ENCODE results near the gene SMC6. TPM values are rescaled to one million over a fixed set of nuclear protein-coding genes. Genes with fewer than 3 reads are reported as not detected.

The SMC6 gene
- total RNA-seq, 2 experiments from 2014 or later, result 35.2 to 37.2 TPM

- H3K36me3 Mint-ChIP-seq (ENCODE audit: low read depth), result peaks cover 25% of the 10 kb centered on the region
- POLR2A ChIA-PET, result no interaction called here
- DNase-seq, result no peak
- H3K9me3 Mint-ChIP-seq (ENCODE audit: insufficient read depth), result no peaks in the 10 kb centered on the region
- H3K27ac Mint-ChIP-seq, result no peak overlapping the region
- CTCF ChIA-PET, result interaction anchor here (1.0 to 1.1 kb wide), 2 partner anchors 11 to 14 kb away, joined by 3 read pairs; no protein-coding TSS in a partner anchor
- ATAC-seq, result no peak
- H3K4me1 Mint-ChIP-seq (ENCODE audit: low read depth), result no peaks in the 10 kb centered on the region
- no peaks in the 10 kb centered on the region for H3K27me3 Mint-ChIP-seq (ENCODE audit: low read depth)
- H3K4me3 Mint-ChIP-seq, result no peak overlapping the region
Measured at GRCh38 chr2:17706845-17707244, 46.8 kb downstream of the SMC6 start.

DNA sequence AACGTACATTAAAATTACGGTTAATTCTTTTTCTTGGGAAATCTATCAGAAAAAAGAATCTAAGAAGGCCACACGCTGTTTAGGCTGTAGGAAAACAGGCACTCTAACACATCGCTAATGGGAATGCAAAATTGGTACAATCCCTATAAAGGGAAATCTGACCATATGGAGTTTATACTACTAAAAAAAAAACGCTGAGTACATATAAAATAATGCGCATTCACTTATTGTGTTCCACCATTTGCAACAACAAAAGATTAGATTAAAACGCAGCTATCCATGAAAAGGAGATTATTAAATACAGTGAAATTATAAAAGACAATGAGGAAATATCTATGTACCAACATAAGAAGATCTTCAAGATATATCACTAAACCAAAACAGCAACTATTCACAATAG is 62.8 kb downstream of the SMC6 start:
- peaks cover 44% of the 10 kb centered on the region for H3K36me3 Mint-ChIP-seq (ENCODE audit: low read depth)
- no peak for ATAC-seq

GRCh38 chr2:17689010-17689409 is 64.6 kb downstream of the SMC6 start:
- no peaks in the 10 kb centered on the region for H3K4me1 Mint-ChIP-seq (ENCODE audit: low read depth)
- CTCF ChIA-PET, result no interaction called here
- no peak overlapping the region for H3K4me3 Mint-ChIP-seq
- peaks cover 43% of the 10 kb centered on the region for H3K36me3 Mint-ChIP-seq (ENCODE audit: low read depth)
- no peaks in the 10 kb centered on the region for H3K9me3 Mint-ChIP-seq (ENCODE audit: insufficient read depth)
- H3K27ac Mint-ChIP-seq, result no peak overlapping the region
- POLR2A ChIA-PET, result no interaction called here
- H3K27me3 Mint-ChIP-seq (ENCODE audit: low read depth), result no peaks in the 10 kb centered on the region
- no peak for ATAC-seq
- no peak for DNase-seq

More for the DNA sequence above, 62.8 kb downstream of the SMC6 start:
- ChIA-PET POLR2A (interaction anchor here (0.7 kb wide), 1 partner anchor 469 kb away, joined by 3 read pairs; no protein-coding TSS in a partner anchor), CTCF (no interaction called here)
- DNase-seq, result no peak
- no peaks in the 10 kb centered on the region for H3K27me3 Mint-ChIP-seq (ENCODE audit: low read depth)
- H3K4me3 Mint-ChIP-seq, result no peak overlapping the region
- H3K4me1 Mint-ChIP-seq (ENCODE audit: low read depth), result no peaks in the 10 kb centered on the region
- no peak overlapping the region for H3K27ac Mint-ChIP-seq
- no peaks in the 10 kb centered on the region for H3K9me3 Mint-ChIP-seq (ENCODE audit: insufficient read depth)

DNA sequence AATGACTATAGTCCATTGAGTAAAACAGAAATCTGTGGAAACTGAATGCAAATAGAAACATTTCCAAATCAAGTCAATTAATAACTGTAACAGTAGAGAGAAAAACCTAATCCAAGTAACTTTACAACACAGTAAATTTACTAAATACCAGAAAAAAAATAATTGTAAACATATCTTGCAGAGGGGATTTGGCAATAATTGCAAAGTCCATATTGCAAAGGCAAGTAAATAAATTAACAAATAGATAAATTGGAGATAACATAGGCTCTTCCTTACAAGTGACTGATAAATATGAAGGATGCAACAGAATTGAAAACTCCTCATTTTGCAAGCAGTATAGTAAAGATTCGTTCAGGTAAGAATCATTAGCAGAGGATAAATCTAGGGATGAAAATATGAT is 65.0 kb downstream of the SMC6 start:
- Mint-ChIP-seq H3K4me1 (ENCODE audit: low read depth) (no peaks in the 10 kb centered on the region), H3K27ac (no peak overlapping the region), H3K27me3 (ENCODE audit: low read depth) (no peaks in the 10 kb centered on the region), H3K4me3 (no peak overlapping the region), H3K36me3 (ENCODE audit: low read depth) (peaks cover 42% of the 10 kb centered on the region), H3K9me3 (ENCODE audit: insufficient read depth) (no peaks in the 10 kb centered on the region)
- POLR2A ChIA-PET, result no interaction called here
- DNase-seq (no peak), ATAC-seq (no peak)
- CTCF ChIA-PET, result no interaction called here

GRCh38 chr2:17683981-17684380 is 69.6 kb downstream of the SMC6 start:
- ATAC-seq (no peak), DNase-seq (no peak)
- POLR2A ChIA-PET, result no interaction called here
- CTCF ChIA-PET, result no interaction called here
- H3K36me3 Mint-ChIP-seq (ENCODE audit: low read depth), result peaks cover 39% of the 10 kb centered on the region
- H3K27me3 Mint-ChIP-seq (ENCODE audit: low read depth), result no peaks in the 10 kb centered on the region
- H3K9me3 Mint-ChIP-seq (ENCODE audit: insufficient read depth), result no peaks in the 10 kb centered on the region
- no peak overlapping the region for H3K4me3 Mint-ChIP-seq
- no peak overlapping the region for H3K27ac Mint-ChIP-seq
- H3K4me1 Mint-ChIP-seq (ENCODE audit: low read depth), result no peaks in the 10 kb centered on the region

GRCh38 chr2:17682098-17682857 is 71.3 kb downstream of the SMC6 start:
- H3K36me3 Mint-ChIP-seq (ENCODE audit: low read depth), result peaks cover 40% of the 10 kb centered on the region
- no peak overlapping the region for H3K4me3 Mint-ChIP-seq
- DNase-seq, result no peak
- H3K27me3 Mint-ChIP-seq (ENCODE audit: low read depth), result no peaks in the 10 kb centered on the region
- H3K27ac Mint-ChIP-seq, result no peak overlapping the region
- CTCF ChIA-PET, result interaction anchor here (1.2 to 2.0 kb wide), 4 partner anchors 11 to 37 kb away, joined by 3 to 11 read pairs (median 8); no protein-coding TSS in a partner anchor
- H3K9me3 Mint-ChIP-seq (ENCODE audit: insufficient read depth), result no peaks in the 10 kb centered on the region
- no peaks in the 10 kb centered on the region for H3K4me1 Mint-ChIP-seq (ENCODE audit: low read depth)
- ATAC-seq, result no peak
- POLR2A ChIA-PET, result no interaction called here

GRCh38 chr2:17680119-17680518 is 73.5 kb downstream of the SMC6 start:
- Mint-ChIP-seq H3K9me3 (ENCODE audit: insufficient read depth) (no peaks in the 10 kb centered on the region), H3K27ac (no peak overlapping the region), H3K4me1 (ENCODE audit: low read depth) (no peaks in the 10 kb centered on the region), H3K27me3 (ENCODE audit: low read depth) (no peaks in the 10 kb centered on the region), H3K4me3 (no peak overlapping the region), H3K36me3 (ENCODE audit: low read depth) (peaks cover 41% of the 10 kb centered on the region)
- CTCF ChIA-PET, result interaction anchor here (1.0 to 2.9 kb wide), 3 partner anchors 9 to 40 kb away, joined by 3 to 16 read pairs (median 4); no protein-coding TSS in a partner anchor
- DNase-seq (no peak), ATAC-seq (no peak)
- POLR2A ChIA-PET, result interaction anchor here (0.8 kb wide), 1 partner anchor 10 kb away, joined by 3 read pairs; no protein-coding TSS in a partner anchor

DNA sequence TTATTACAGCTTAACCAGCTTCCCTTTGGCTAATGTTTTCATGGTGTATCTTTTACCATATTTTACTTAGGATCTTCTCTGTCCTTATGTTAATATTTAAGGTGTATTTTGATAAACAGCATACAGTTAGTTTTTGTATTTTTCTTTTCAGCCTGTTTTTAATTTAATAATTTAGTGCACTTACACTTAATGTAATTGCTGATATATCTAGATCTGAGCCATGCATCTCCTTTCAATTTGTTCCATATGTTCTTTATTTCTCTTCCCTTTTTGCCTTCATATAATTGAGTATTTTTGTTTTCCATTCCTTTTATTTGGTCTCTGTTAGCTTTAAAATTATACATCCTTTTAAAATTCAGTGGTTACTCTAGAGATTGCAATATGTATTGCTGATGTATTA is 78.8 kb downstream of the SMC6 start:
- H3K27me3 Mint-ChIP-seq (ENCODE audit: low read depth), result no peaks in the 10 kb centered on the region
- H3K36me3 Mint-ChIP-seq (ENCODE audit: low read depth), result peaks cover 17% of the 10 kb centered on the region
- H3K4me3 Mint-ChIP-seq, result no peak overlapping the region
- ChIA-PET CTCF (interaction anchor here (10.6 kb wide), 1 partner anchor 30 kb away, joined by 119 read pairs; no protein-coding TSS in a partner anchor), POLR2A (no interaction called here)
- DNase-seq (no peak), ATAC-seq (no peak)
- no peaks in the 10 kb centered on the region for H3K9me3 Mint-ChIP-seq (ENCODE audit: insufficient read depth)
- no peaks in the 10 kb centered on the region for H3K4me1 Mint-ChIP-seq (ENCODE audit: low read depth)
- no peak overlapping the region for H3K27ac Mint-ChIP-seq

DNA sequence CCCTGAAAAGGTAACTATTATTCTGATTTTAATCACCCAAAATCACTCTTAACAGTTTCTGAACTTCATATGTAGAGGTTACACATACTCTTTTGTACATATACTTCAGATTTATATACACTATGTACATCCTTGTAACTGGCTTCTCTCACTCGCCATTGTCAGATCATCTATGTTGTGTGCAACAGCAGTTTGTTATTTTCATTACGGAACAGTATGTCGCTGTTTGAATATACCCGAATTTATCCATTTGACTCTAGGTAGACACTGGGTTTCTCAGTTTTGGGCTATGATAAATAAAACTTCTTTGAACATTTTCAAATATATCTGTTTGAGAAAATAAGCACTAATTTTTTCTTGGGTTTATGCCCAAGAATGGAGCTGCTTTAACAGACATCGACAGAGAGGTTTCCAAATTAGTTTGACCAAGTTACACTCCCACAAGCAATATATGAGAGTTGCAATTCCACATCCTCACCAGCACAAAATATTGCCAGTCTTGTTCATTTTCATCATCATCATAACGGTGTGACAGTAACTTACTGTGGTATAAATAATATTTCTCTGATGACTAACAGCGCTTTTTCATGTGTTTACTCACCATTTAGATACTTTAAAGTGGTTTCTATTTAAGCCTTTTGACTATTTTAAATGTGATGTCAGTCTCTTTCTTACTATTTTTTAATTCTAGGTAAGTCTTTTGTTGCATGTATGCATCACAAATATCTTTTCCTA is 80.9 kb downstream of the SMC6 start:
- POLR2A ChIA-PET, result interaction anchor here (0.7 kb wide), 1 partner anchor 426 kb away, joined by 4 read pairs; no protein-coding TSS in a partner anchor
- Mint-ChIP-seq H3K4me3 (no peak overlapping the region), H3K4me1 (ENCODE audit: low read depth) (no peaks in the 10 kb centered on the region), H3K27me3 (ENCODE audit: low read depth) (no peaks in the 10 kb centered on the region), H3K36me3 (ENCODE audit: low read depth) (peaks cover 22% of the 10 kb centered on the region), H3K27ac (no peak overlapping the region), H3K9me3 (ENCODE audit: insufficient read depth) (no peaks in the 10 kb centered on the region)
- ATAC-seq (no peak), DNase-seq (no peak)
- CTCF ChIA-PET, result interaction anchor here (1.4 to 10.6 kb wide), 3 partner anchors 12 to 28 kb away, joined by 3 to 119 read pairs (median 52); no protein-coding TSS in a partner anchor

- no peak overlapping the region for H3K27ac Mint-ChIP-seq
- no peaks in the 10 kb centered on the region for H3K27me3 Mint-ChIP-seq (ENCODE audit: low read depth)
- CTCF ChIA-PET, result interaction anchor here (0.9 to 10.6 kb wide), 2 partner anchors 23 to 115 kb away, joined by 3 to 119 read pairs; no protein-coding TSS in a partner anchor
- no peak overlapping the region for H3K4me3 Mint-ChIP-seq
- DNase-seq, result no peak
- no peak for ATAC-seq
- POLR2A ChIA-PET, result no interaction called here
- no peaks in the 10 kb centered on the region for H3K9me3 Mint-ChIP-seq (ENCODE audit: insufficient read depth)
- H3K36me3 Mint-ChIP-seq (ENCODE audit: low read depth), result peaks cover 26% of the 10 kb centered on the region
- H3K4me1 Mint-ChIP-seq (ENCODE audit: low read depth), result no peaks in the 10 kb centered on the region
Measured at GRCh38 chr2:17667898-17668297, 85.7 kb downstream of the SMC6 start.

DNA sequence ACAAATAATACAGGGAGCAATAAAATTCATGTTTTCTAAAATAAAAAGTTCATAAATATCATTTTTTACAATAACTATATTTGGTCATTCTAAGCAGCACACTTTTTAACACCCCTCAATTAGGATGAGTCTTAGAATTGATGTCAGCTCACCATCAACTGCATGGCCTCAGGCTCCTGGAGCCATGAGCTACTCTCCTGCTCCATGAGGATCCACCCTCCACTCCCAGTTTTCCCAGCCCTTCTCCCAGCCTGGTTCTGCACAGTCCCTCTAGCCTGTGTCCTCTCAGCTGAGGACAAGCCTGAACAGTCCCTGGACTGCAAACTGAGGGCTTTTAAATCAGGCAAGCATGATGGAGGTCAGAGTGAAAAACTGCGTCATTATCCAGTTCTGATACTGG is 89.1 kb downstream of the SMC6 start:
- DNase-seq (no peak), ATAC-seq (no peak)
- no peaks in the 10 kb centered on the region for H3K27me3 Mint-ChIP-seq (ENCODE audit: low read depth)
- H3K9me3 Mint-ChIP-seq (ENCODE audit: insufficient read depth), result no peaks in the 10 kb centered on the region
- H3K27ac Mint-ChIP-seq, result no peak overlapping the region
- H3K4me3 Mint-ChIP-seq, result no peak overlapping the region
- CTCF ChIA-PET, result interaction anchor here (1.0 to 2.6 kb wide), 2 partner anchors 18 to 56 kb away, joined by 3 to 11 read pairs; no protein-coding TSS in a partner anchor
- peaks cover 29% of the 10 kb centered on the region for H3K36me3 Mint-ChIP-seq (ENCODE audit: low read depth)
- POLR2A ChIA-PET, result no interaction called here
- peaks cover 1% of the 10 kb centered on the region for H3K4me1 Mint-ChIP-seq (ENCODE audit: low read depth)

DNA sequence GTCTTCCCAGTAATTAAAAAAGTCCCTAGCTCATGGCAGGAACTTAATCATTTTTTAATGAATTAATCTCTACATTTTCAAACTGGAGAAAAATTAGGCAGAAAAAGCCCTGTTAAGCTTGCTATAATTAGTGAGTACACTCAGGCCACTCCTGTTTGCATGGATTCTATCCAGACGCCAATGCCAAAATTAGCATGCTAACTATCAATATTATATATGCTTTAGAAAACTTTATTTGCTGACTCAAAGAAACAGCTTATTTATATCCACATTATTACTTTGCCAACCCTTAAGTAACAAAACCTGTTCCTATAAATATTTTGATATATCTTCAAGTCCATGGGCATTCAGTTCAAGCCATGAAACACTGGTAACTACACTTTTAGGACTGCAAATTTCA is 90.9 kb downstream of the SMC6 start:
- Mint-ChIP-seq H3K27ac (no peak overlapping the region), H3K4me1 (ENCODE audit: low read depth) (peaks cover 16% of the 10 kb centered on the region), H3K9me3 (ENCODE audit: insufficient read depth) (no peaks in the 10 kb centered on the region), H3K36me3 (ENCODE audit: low read depth) (peaks cover 21% of the 10 kb centered on the region), H3K4me3 (no peak overlapping the region), H3K27me3 (ENCODE audit: low read depth) (no peaks in the 10 kb centered on the region)
- POLR2A ChIA-PET, result no interaction called here
- no peak for DNase-seq
- CTCF ChIA-PET, result interaction anchor here (1.6 to 6.4 kb wide), 2 partner anchors 9 to 17 kb away, joined by 6 to 52 read pairs; no protein-coding TSS in a partner anchor
- ATAC-seq, result no peak

All from activated CD8-positive, alpha-beta T cell treated with anti-CD3 and anti-CD28 coated beads, Interleukin-2, amount 10 ng/mL, durations not matched to agents 7 days and 5 days (primary cell).